ENCODE measurements around the gene TMEM154.

DNA sequence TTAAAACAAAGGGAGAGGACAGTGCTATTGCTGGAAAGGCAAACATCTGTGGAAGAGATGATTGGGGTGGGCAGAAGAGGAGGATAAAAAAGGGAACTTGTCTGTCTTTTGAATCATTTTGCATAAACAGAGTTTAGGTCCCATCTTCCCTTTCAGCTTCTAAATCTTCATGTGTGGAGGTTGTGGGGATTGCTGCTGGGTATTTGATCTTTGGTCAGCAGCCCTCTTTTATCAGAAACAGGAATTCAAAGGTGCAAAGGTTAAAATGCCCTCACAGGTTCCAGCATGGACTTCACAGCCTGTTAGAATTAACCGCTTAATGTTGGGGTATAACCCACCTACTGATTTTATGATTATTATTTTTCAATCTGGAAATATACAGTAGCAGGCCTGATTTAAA lies 39.5 kb upstream of the TMEM154 start:
- TF ChIP-seq POLR2A (IDR thresholded peaks at IDR 0.05) = no peak
- TF ChIP-seq, protein P1, sequence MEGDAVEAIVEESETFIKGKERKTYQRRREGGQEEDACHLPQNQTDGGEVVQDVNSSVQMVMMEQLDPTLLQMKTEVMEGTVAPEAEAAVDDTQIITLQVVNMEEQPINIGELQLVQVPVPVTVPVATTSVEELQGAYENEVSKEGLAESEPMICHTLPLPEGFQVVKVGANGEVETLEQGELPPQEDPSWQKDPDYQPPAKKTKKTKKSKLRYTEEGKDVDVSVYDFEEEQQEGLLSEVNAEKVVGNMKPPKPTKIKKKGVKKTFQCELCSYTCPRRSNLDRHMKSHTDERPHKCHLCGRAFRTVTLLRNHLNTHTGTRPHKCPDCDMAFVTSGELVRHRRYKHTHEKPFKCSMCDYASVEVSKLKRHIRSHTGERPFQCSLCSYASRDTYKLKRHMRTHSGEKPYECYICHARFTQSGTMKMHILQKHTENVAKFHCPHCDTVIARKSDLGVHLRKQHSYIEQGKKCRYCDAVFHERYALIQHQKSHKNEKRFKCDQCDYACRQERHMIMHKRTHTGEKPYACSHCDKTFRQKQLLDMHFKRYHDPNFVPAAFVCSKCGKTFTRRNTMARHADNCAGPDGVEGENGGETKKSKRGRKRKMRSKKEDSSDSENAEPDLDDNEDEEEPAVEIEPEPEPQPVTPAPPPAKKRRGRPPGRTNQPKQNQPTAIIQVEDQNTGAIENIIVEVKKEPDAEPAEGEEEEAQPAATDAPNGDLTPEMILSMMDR (IDR thresholded peaks at IDR 0.05) = no peak

Data from tibial nerve (tissue), 3 donors.